ENCODE results near the gene SAMD4A. TPM values are rescaled to one million over a fixed set of nuclear protein-coding genes. Genes with fewer than 3 reads are reported as not detected.

SAMD4A gene
- total and polyA plus RNA-seq, 8 donors = 2.5 to 67.4 (median 15.9) TPM

- H3K27ac ChIP-seq = no peak overlapping the region
- 41 to 58% (median 47%) methylated on average over 9 of the region's 9 CpGs for WGBS, 5 donors
- no peak for DNase-seq
These were observed 76.1 kb downstream of the SAMD4A start for GRCh38 chr14:54642801-54643695.

GRCh38 chr14:54643696-54644176 is 76.8 kb downstream of the SAMD4A start:
- Histone ChIP-seq H3K9me3 (no peaks in the 10 kb centered on the region), H3K27me3 (no peaks in the 10 kb centered on the region), H3K4me1 (peaks cover 0 to 42% (median 19%) of the 10 kb centered on the region in 4 donors), H3K4me3 (no peak overlapping the region), H3K27ac (no peak overlapping the region), H3K36me3 (no peaks in the 10 kb centered on the region)
- intact Hi-C loops (cut with DNase I; ENCODE audit: low total_unique reads) = no loop called here
- TF ChIP-seq POLR2AphosphoS5 (IDR thresholded peaks at IDR 0.05) (no peak), CTCF (IDR thresholded peaks at IDR 0.05) (no peak), EP300 (IDR thresholded peaks at IDR 0.05) (no peak), POLR2A (IDR thresholded peaks at IDR 0.05) (no peak)
- WGBS, 5 donors = 70 to 79% (median 75%) methylated on average over 5 of the region's 5 CpGs
- no peak for DNase-seq

More at GRCh38 chr14:54642801-54643695, 76.1 kb downstream of the SAMD4A start:
- H3K4me3 ChIP-seq = no peak overlapping the region
- H3K36me3 ChIP-seq = no peaks in the 10 kb centered on the region
- peaks cover 0 to 43% (median 18%) of the 10 kb centered on the region in 4 donors for H3K4me1 ChIP-seq
- peak in 2 of 7 experiments; percentile 8 to 21 for TF ChIP-seq CTCF (IDR thresholded peaks at IDR 0.05)
- TF ChIP-seq EP300 (IDR thresholded peaks at IDR 0.05) = no peak
- no peak for TF ChIP-seq POLR2AphosphoS5 (IDR thresholded peaks at IDR 0.05)
- H3K9me3 ChIP-seq = no peaks in the 10 kb centered on the region
- no peaks in the 10 kb centered on the region for H3K27me3 ChIP-seq
- intact Hi-C loops (cut with DNase I; ENCODE audit: low total_unique reads) = no loop called here

GRCh38 chr14:54645639-54646038 is 78.7 kb downstream of the SAMD4A start:
- no peaks in the 10 kb centered on the region for H3K27me3 ChIP-seq
- DNase-seq = no peak
- TF ChIP-seq EP300 (IDR thresholded peaks at IDR 0.05) = no peak
- TF ChIP-seq POLR2AphosphoS5 (IDR thresholded peaks at IDR 0.05) = no peak
- intact Hi-C loops (cut with DNase I; ENCODE audit: low total_unique reads) = no loop called here
- WGBS, 5 donors = 78 to 90% (median 84%) methylated on average over 3 of the region's 3 CpGs
- peaks cover 0 to 56% (median 29%) of the 10 kb centered on the region in 4 donors for H3K4me1 ChIP-seq
- no peak overlapping the region for H3K4me3 ChIP-seq
- no peaks in the 10 kb centered on the region for H3K36me3 ChIP-seq
- H3K27ac ChIP-seq = peak overlapping the region in 1 of 5 donors; percentile 27
- H3K9me3 ChIP-seq = no peaks in the 10 kb centered on the region

- Histone ChIP-seq H3K9me3 (no peaks in the 10 kb centered on the region), H3K27ac (peak overlapping the region in 1 of 5 donors; percentile 27), H3K4me3 (no peak overlapping the region), H3K4me1 (peaks cover 0 to 66% (median 38%) of the 10 kb centered on the region in 4 donors), H3K27me3 (no peaks in the 10 kb centered on the region), H3K36me3 (no peaks in the 10 kb centered on the region)
- intact Hi-C loops (cut with DNase I; ENCODE audit: low total_unique reads) = no loop called here
- TF ChIP-seq EP300 (IDR thresholded peaks at IDR 0.05) (no peak), POLR2A (IDR thresholded peaks at IDR 0.05) (no peak), POLR2AphosphoS5 (IDR thresholded peaks at IDR 0.05) (no peak), CTCF (IDR thresholded peaks at IDR 0.05) (no peak)
- DNase-seq = no peak
- WGBS, 5 donors = 30 to 47% (median 34%) methylated on average over 2 of the region's 2 CpGs
These were observed 79.7 kb downstream of the SAMD4A start for GRCh38 chr14:54646626-54647025.

Data from stomach (tissue), 9 donors.